Mucosa of descending colon (tissue), 3 donors: ENCODE results near the gene CDCP2. TPM values are rescaled to one million over a fixed set of nuclear protein-coding genes. Genes with fewer than 3 reads are reported as not detected.

Experiments
- ATAC-seq: fragments of 200-7000 bp; cut with Tn5 transposase; one replicate; pipeline ENCODE4 v1.9.1; 2020; ENCODE audit warnings: mild to moderate bottlenecking, moderate library complexity
- DNase-seq, 3 donors: peaks; one replicate each; pipeline ENCODE4 v3.0.0-alpha.2; 2020
- H3K36me3 ChIP-seq: fragments of 200-600 bp; one replicate; pipeline ENCODE4 v1.8.0; 2021; ENCODE audit warnings: low read depth, mild to moderate bottlenecking
- H3K4me1 ChIP-seq: fragments of 200-600 bp; one replicate; pipeline ENCODE4 v1.8.0; 2021; ENCODE audit warnings: low read depth, mild to moderate bottlenecking
- H3K4me3 ChIP-seq: fragments of 200-600 bp; one replicate; pipeline ENCODE4 v1.8.0; 2021; ENCODE audit warnings: mild to moderate bottlenecking
- H3K9me3 ChIP-seq: fragments of 200-600 bp; one replicate; pipeline ENCODE4 v1.8.0; 2021; ENCODE audit warnings: mild to moderate bottlenecking
- intact Hi-C, 2 donors: fragments of 100-400 bp; cut with DNase I in 1 of 2; cut with micrococcal nuclease in 1 of 2; formaldehyde crosslinking; loops; one replicate each; pipeline versions ENCODE4 v1.11.0 to v1.11.1; 2022; cut with DNase I, micrococcal nuclease
- total RNA-seq, 3 donors: library from RNA; stranded (reverse); fragmentation: NEBNext Ultra II Directional in 2 of 3; extraction: Animal tissue kit (Norgen Biotek cat#: 25700) in 2 of 3; gene quantifications; one replicate each; pipeline versions ENCODE4 v1.2.1 to v1.2.4, GENCODE V29; 2021 to 2023
- TF ChIP-seq, protein P1 (sequence below): fragments of 200-600 bp; IDR thresholded peaks from one replicate; pipeline ENCODE4 v1.8.0; 2022; ENCODE audit warnings: antibody characterized with exemption, mild to moderate bottlenecking
- donor health status: DM: no; HTN: no; CAD: no; lungs with moderate emphysema.
- donor health status: DM: no; HTN: no; CAD: no.
- donor health status: DM: no; HTN: yes; CAD: no.

The CDCP2 gene
- total RNA-seq, 3 donors from 2014 or later: 0.09 to 0.26 TPM; not detected in 1

GRCh38 chr1:54135436-54136120 is 17.2 kb downstream of the CDCP2 start:
- DNase-seq: no peak
- no peak overlapping the region for H3K4me3 ChIP-seq
- H3K4me1 ChIP-seq: no peaks in the 10 kb centered on the region
- ATAC-seq: no peak
- TF ChIP-seq, protein P1, sequence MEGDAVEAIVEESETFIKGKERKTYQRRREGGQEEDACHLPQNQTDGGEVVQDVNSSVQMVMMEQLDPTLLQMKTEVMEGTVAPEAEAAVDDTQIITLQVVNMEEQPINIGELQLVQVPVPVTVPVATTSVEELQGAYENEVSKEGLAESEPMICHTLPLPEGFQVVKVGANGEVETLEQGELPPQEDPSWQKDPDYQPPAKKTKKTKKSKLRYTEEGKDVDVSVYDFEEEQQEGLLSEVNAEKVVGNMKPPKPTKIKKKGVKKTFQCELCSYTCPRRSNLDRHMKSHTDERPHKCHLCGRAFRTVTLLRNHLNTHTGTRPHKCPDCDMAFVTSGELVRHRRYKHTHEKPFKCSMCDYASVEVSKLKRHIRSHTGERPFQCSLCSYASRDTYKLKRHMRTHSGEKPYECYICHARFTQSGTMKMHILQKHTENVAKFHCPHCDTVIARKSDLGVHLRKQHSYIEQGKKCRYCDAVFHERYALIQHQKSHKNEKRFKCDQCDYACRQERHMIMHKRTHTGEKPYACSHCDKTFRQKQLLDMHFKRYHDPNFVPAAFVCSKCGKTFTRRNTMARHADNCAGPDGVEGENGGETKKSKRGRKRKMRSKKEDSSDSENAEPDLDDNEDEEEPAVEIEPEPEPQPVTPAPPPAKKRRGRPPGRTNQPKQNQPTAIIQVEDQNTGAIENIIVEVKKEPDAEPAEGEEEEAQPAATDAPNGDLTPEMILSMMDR: no peak
- no peaks in the 10 kb centered on the region for H3K9me3 ChIP-seq
- intact Hi-C loops: no loop called here
- H3K36me3 ChIP-seq: no peaks in the 10 kb centered on the region

- DNase-seq (no peak), ATAC-seq (no peak)
- H3K9me3 ChIP-seq: no peaks in the 10 kb centered on the region
- no peak overlapping the region for H3K4me3 ChIP-seq
- TF ChIP-seq, protein P1: no peak
- H3K4me1 ChIP-seq: no peaks in the 10 kb centered on the region
- no peaks in the 10 kb centered on the region for H3K36me3 ChIP-seq
- intact Hi-C loops: no loop called here
Measured at GRCh38 chr1:54134295-54134694, 18.5 kb downstream of the CDCP2 start.

- TF ChIP-seq, protein P1: no peak
- DNase-seq: no peak
- Histone ChIP-seq H3K9me3 (no peaks in the 10 kb centered on the region), H3K4me1 (no peaks in the 10 kb centered on the region), H3K4me3 (no peak overlapping the region), H3K36me3 (no peaks in the 10 kb centered on the region)
- intact Hi-C loops: no loop called here
- no peak for ATAC-seq
Measured at GRCh38 chr1:54132495-54132894, 20.3 kb downstream of the CDCP2 start.

GRCh38 chr1:54131419-54131818 is 21.4 kb downstream of the CDCP2 start:
- intact Hi-C loops: no loop called here
- no peaks in the 10 kb centered on the region for H3K36me3 ChIP-seq
- no peaks in the 10 kb centered on the region for H3K9me3 ChIP-seq
- no peak for DNase-seq
- no peak for ATAC-seq
- no peak overlapping the region for H3K4me3 ChIP-seq
- H3K4me1 ChIP-seq: no peaks in the 10 kb centered on the region
- TF ChIP-seq, protein P1: no peak

DNA sequence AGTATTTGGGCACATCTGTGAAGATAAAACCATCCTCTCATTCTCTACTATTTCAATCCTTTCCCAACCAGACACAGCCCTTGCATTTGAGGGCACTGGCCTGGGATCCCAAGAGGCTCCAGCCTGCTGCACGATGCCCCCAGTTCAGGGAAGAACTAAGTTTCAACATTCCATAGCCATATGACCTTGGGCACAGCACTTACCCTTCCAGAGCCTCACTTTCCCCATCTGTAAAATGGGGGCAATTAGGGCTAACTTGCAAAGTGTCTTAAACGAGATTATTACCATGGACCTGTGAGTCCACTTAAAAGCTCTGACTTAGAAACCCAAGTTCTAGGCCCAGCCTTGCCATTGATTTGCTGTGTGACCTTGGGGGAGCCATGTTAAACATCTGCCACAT is 22.9 kb downstream of the CDCP2 start:
- intact Hi-C loops: loop anchor here in 1 of 2 donors (10.0 kb wide), 1 partner anchor 275 kb away; the partner anchor contains the start of gene SSBP3
- Histone ChIP-seq H3K9me3 (no peaks in the 10 kb centered on the region), H3K4me3 (no peak overlapping the region), H3K4me1 (no peaks in the 10 kb centered on the region), H3K36me3 (no peaks in the 10 kb centered on the region)
- no peak for ATAC-seq
- TF ChIP-seq, protein P1: no peak
- no peak for DNase-seq
